H1 (cell line): Measurements from ENCODE around the gene CKAP2L. TPM values are rescaled to one million over a fixed set of nuclear protein-coding genes. Genes with fewer than 3 reads are reported as not detected.

Source experiments
- CTCF ChIA-PET: fragments of 300-600 bp; sonication (Branson Sonifier 250); formaldehyde crosslinking; loops from one replicate; lab custom pipeline; 2021; ENCODE audit not compliant: partially characterized antibody; lab: Charles Lee
- POLR2A ChIA-PET: fragments of 300-600 bp; sonication (Branson Sonifier 250); formaldehyde crosslinking; loops from one replicate; lab custom pipeline; 2021; ENCODE audit warnings: inconsistent platforms; ENCODE audit not compliant: partially characterized antibody; lab: Charles Lee
- DNase-seq, 2 experiments: peaks; one replicate each; pipeline versions ENCODE4 v3.0.0 to v3.0.0-alpha.2; 2010 to 2022; ENCODE audit warnings: low spot score in 2 of 2, low read depth in 1 of 2, mixed read lengths in 1 of 2
- FAIRE-seq: peaks from 2 replicates; lab custom pipeline; 2011; peaks lifted over from hg19 to GRCh38; lab: Jason Lieb, UNC
- H2AFZ ChIP-seq: 2 replicates; pipeline ENCODE4 v1.8.1; 2012; ENCODE audit warnings: low read length, inconsistent platforms
- H2AK5ac ChIP-seq: 2 replicates; pipeline ENCODE4 v1.6.1; 2013; ENCODE audit warnings: low read depth, low read length
- H2BK120ac ChIP-seq: replicated peaks from 2 replicates; pipeline ENCODE3; 2013; ENCODE audit warnings: low read depth, low read length, inconsistent platforms
- H2BK12ac ChIP-seq: 2 replicates; pipeline ENCODE4 v1.6.1; 2013; ENCODE audit warnings: low read depth, low read length
- H2BK15ac ChIP-seq: 2 replicates; pipeline ENCODE4 v1.6.1; 2013; ENCODE audit warnings: low read length
- H2BK20ac ChIP-seq: 2 replicates; pipeline ENCODE4 v1.6.1; 2013; ENCODE audit warnings: low read length
- H2BK5ac ChIP-seq: 2 replicates; pipeline ENCODE4 v1.6.1; 2013; ENCODE audit warnings: low read depth, low read length
- H3K14ac ChIP-seq: 2 replicates; pipeline ENCODE4 v1.6.1; 2013; ENCODE audit warnings: inconsistent platforms; ENCODE audit not compliant: insufficient read length
- H3K18ac ChIP-seq: 2 replicates; pipeline ENCODE4 v1.6.1; 2013; ENCODE audit warnings: low read length; ENCODE audit errors: extremely low read depth
- H3K23ac ChIP-seq: 2 replicates; pipeline ENCODE4 v1.6.1; 2013; ENCODE audit warnings: inconsistent platforms; ENCODE audit not compliant: insufficient read length
- H3K23me2 ChIP-seq: 2 replicates; pipeline ENCODE4 v1.6.1; 2013; ENCODE audit warnings: low read depth, low read length
- H3K27ac ChIP-seq: 2 replicates; pipeline ENCODE4 v1.6.1; 2011; ENCODE audit warnings: low read depth, low read length, inconsistent platforms
- H3K27me3 ChIP-seq, 4 experiments: replicated peaks in 1 of 4; 1 replicate in 1 of 4; 2 replicates in 3 of 4; pipeline versions ENCODE4 v1.6.1 to v1.8.1; 2011 to 2013; ENCODE audit warnings: low read length in 3 of 4, mild to moderate bottlenecking in 3 of 4, inconsistent platforms in 2 of 4, mixed read lengths in 2 of 4, moderate library complexity in 1 of 4; ENCODE audit not compliant: control insufficient read depth in 3 of 4, insufficient read depth in 3 of 4; ENCODE audit errors: extremely low read depth in 1 of 4
- H3K36me3 ChIP-seq, 4 experiments: 2 replicates each; pipeline versions ENCODE4 v1.6.1 to v1.8.1; 2011 to 2013; ENCODE audit warnings: mild to moderate bottlenecking in 4 of 4, low read length in 3 of 4, moderate library complexity in 2 of 4, control low read depth in 1 of 4, inconsistent platforms in 1 of 4; ENCODE audit not compliant: insufficient read depth in 4 of 4, control insufficient read depth in 2 of 4
- H3K4ac ChIP-seq: replicated peaks from 2 replicates; pipeline ENCODE3; 2013; ENCODE audit warnings: low read length, low read depth, mixed read lengths, inconsistent platforms; ENCODE audit not compliant: insufficient read length
- H3K4me1 ChIP-seq, 4 experiments: replicated peaks in 1 of 4; 1 replicate in 1 of 4; 2 replicates in 3 of 4; pipeline versions ENCODE4 v1.6.1 to v1.8.1; 2011 to 2013; ENCODE audit warnings: low read length in 3 of 4, inconsistent platforms in 2 of 4, mixed read lengths in 1 of 4; ENCODE audit not compliant: insufficient read depth in 4 of 4, control insufficient read depth in 3 of 4
- H3K4me2 ChIP-seq, 2 experiments: 2 replicates each; pipeline versions ENCODE4 v1.6.1 to v1.8.1; 2011 to 2013; ENCODE audit warnings: low read depth in 2 of 2, low read length in 2 of 2, control low read depth in 1 of 2, inconsistent platforms in 1 of 2, mild to moderate bottlenecking in 1 of 2; ENCODE audit not compliant: insufficient read depth in 1 of 2
- H3K4me3 ChIP-seq, 4 experiments: fragments of 200-600, 300-600 bp in 1 of 4; sonication (generic), shearing (Covaris generic), sonication (Bioruptor Twin) in 1 of 4; 2 replicates each; pipeline versions ENCODE4 v1.5.1 to v1.8.1; 2011 to 2016; ENCODE audit warnings: low read length in 4 of 4, low read depth in 3 of 4, control low read depth in 2 of 4, inconsistent platforms in 2 of 4, mild to moderate bottlenecking in 2 of 4, mixed read lengths in 1 of 4, moderate library complexity in 1 of 4; ENCODE audit not compliant: insufficient read depth in 2 of 4; ENCODE audit errors: extremely low read depth in 1 of 4
- H3K56ac ChIP-seq: replicated peaks from 2 replicates; pipeline ENCODE3; 2013; ENCODE audit warnings: low read depth, mild to moderate bottlenecking, mixed read lengths, low read length, inconsistent platforms; ENCODE audit not compliant: insufficient read length
- H3K79me1 ChIP-seq: 2 replicates; pipeline ENCODE4 v1.6.1; 2013; ENCODE audit warnings: low read depth, low read length, control low read depth
- H3K79me2 ChIP-seq, 2 experiments: 2 replicates each; pipeline versions ENCODE4 v1.6.1 to v1.8.1; 2012 to 2013; ENCODE audit warnings: low read length in 2 of 2, mild to moderate bottlenecking in 2 of 2, inconsistent platforms in 1 of 2; ENCODE audit not compliant: insufficient read depth in 2 of 2, control insufficient read depth in 1 of 2
- H3K9ac ChIP-seq, 4 experiments: replicated peaks in 1 of 4; 1 replicate in 1 of 4; 2 replicates in 3 of 4; pipeline versions ENCODE4 v1.6.1 to v1.8.1; 2011 to 2013; ENCODE audit warnings: low read depth in 3 of 4, low read length in 3 of 4, control low read depth in 2 of 4, mild to moderate bottlenecking in 2 of 4, moderate library complexity in 2 of 4, inconsistent platforms in 1 of 4; ENCODE audit errors: extremely low read depth in 1 of 4
- H3K9me3 ChIP-seq, 2 experiments: 2 replicates each; pipeline versions ENCODE4 v1.6.1 to v1.8.1; 2012 to 2013; ENCODE audit warnings: mild to moderate bottlenecking in 2 of 2, moderate library complexity in 2 of 2, control low read depth in 1 of 2, inconsistent platforms in 1 of 2, low read depth in 1 of 2, low read length in 1 of 2, mixed read lengths in 1 of 2; ENCODE audit not compliant: insufficient read depth in 2 of 2
- H4K20me1 ChIP-seq, 2 experiments: replicated peaks in 1 of 2; 2 replicates each; pipeline versions ENCODE3 to v1.8.1; 2011 to 2013; ENCODE audit warnings: inconsistent platforms in 2 of 2, low read length in 2 of 2, mild to moderate bottlenecking in 1 of 2; ENCODE audit not compliant: insufficient read depth in 2 of 2, control insufficient read depth in 1 of 2
- H4K5ac ChIP-seq: 2 replicates; pipeline ENCODE4 v1.6.1; 2013; ENCODE audit warnings: low read length, low read depth, mixed read lengths, inconsistent platforms; ENCODE audit not compliant: insufficient read length
- H4K8ac ChIP-seq: 2 replicates; pipeline ENCODE4 v1.8.0; 2013; ENCODE audit warnings: mild to moderate bottlenecking, moderate library complexity, low read length, inconsistent platforms; ENCODE audit not compliant: insufficient read depth; ENCODE audit errors: extremely low read depth
- H4K91ac ChIP-seq: replicated peaks from 2 replicates; pipeline ENCODE3; 2013; ENCODE audit warnings: low read length, mixed read lengths, inconsistent platforms; ENCODE audit not compliant: insufficient read length
- CBX5 ChIP-seq: fragments of 300-800, 300-1000 bp; sonication (generic); IDR thresholded peaks from 2 replicates; pipeline ENCODE4 v1.7.1; 2016; ENCODE audit warnings: antibody characterized with exemption, low read length, low read depth
- CEBPB ChIP-seq: IDR thresholded peaks from 2 replicates; pipeline ENCODE4 v1.6.1; 2012; ENCODE audit warnings: low read depth, low read length
- CHD1 ChIP-seq: IDR thresholded peaks from 2 replicates; pipeline ENCODE4 v1.6.1; 2012; ENCODE audit warnings: low read depth, low read length, improper control_type of control experiment
- CHD2 ChIP-seq: IDR thresholded peaks from 2 replicates; pipeline ENCODE4 v1.6.1; 2012; ENCODE audit warnings: low read length, improper control_type of control experiment
- EGR1 ChIP-seq: IDR thresholded peaks from 2 replicates; pipeline ENCODE4 v1.6.1; 2011; ENCODE audit warnings: low read depth, low read length, borderline replicate concordance
- EZH2 ChIP-seq: fragments of 200-600 bp; sonication (generic); IDR thresholded peaks from 2 replicates; pipeline ENCODE4 v1.7.1; 2012; ENCODE audit warnings: low read depth, mild to moderate bottlenecking, moderate library complexity, low read length, inconsistent platforms; ENCODE audit not compliant: severe bottlenecking
- HDAC6 ChIP-seq: IDR thresholded peaks from one replicate; pipeline ENCODE4 v1.7.1; 2012; ENCODE audit warnings: low read depth, mild to moderate bottlenecking, inconsistent platforms, low read length, moderate library complexity
- MAFK ChIP-seq: IDR thresholded peaks from 2 replicates; pipeline ENCODE4 v1.6.1; 2012; ENCODE audit warnings: low read depth, mild to moderate bottlenecking, improper control_type of control experiment, low read length
- NRF1 ChIP-seq: IDR thresholded peaks from 2 replicates; pipeline ENCODE4 v1.6.1; 2011; ENCODE audit warnings: mild to moderate bottlenecking, low read depth, low read length, improper control_type of control experiment
- RAD21 ChIP-seq, 2 experiments: IDR thresholded peaks in 1 of 2; conservative IDR thresholded peaks in 1 of 2; 2 replicates each; pipeline ENCODE4 v1.6.1; 2011; ENCODE audit warnings: low read depth in 2 of 2, low read length in 2 of 2, improper control_type of control experiment in 1 of 2, inconsistent platforms in 1 of 2, mild to moderate bottlenecking in 1 of 2, moderate library complexity in 1 of 2
- WGBS, 2 experiments: shearing (Covaris generic) in 1 of 2; methylation state at CpG; one replicate each; pipeline versions ENCODE4 v1.1.6 to v1.1.7; 2013 to 2015; ENCODE audit warnings: low lambda C conversion rate in 2 of 2, mixed read lengths in 2 of 2, inconsistent platforms in 1 of 2, low coverage in 1 of 2, missing lambda C conversion rate in 1 of 2; ENCODE audit not compliant: insufficient replicate concordance in 2 of 2, insufficient coverage in 1 of 2, insufficient read length in 1 of 2; ENCODE audit errors: extremely low coverage in 1 of 2, missing lambda C conversion rate in 1 of 2; 5-methylcytosine and 5-hydroxymethylcytosine counted together
- polyA plus RNA-seq, 7 experiments: library from polyadenylated mRNA; depleted of rRNA in 3 of 7; stranded (reverse) in 5 of 7; unstranded in 2 of 7; fragments of >200 nt in 5 of 7; fragments of 200-250 nt in 2 of 7; gene quantifications; 1 replicate in 5 of 7; 2 replicates in 1 of 7; 4 replicates in 1 of 7; pipeline versions ENCODE4 v1.2.1 to v1.2.3, GENCODE V29; 2011 to 2013; ENCODE audit warnings: missing spikeins in 2 of 7, mixed read lengths in 2 of 7
- total RNA-seq: library from RNA; stranded (reverse); fragmentation: NEBNext Ultra II Directional; extraction: Animal tissue kit (Norgen Biotek cat#: 25700); gene quantifications from 2 replicates; pipeline ENCODE4 v1.2.1, GENCODE V29; 2021

CKAP2L gene
- total and polyA plus RNA-seq, 2 of the 8 experiments (the other 6 are each of a cell fraction or from before 2014, with no cell fraction given), result 2.5 to 20.7 TPM

- no peaks in the 10 kb centered on the region for H3K27me3 ChIP-seq
- no peak overlapping the region for H3K14ac ChIP-seq
- no peak overlapping the region for H3K27ac ChIP-seq
- CTCF ChIA-PET, result interaction anchor here (0.6 to 4.0 kb wide), 6 partner anchors 9 to 204 kb away, joined by 3 to 16 read pairs (median 8); no protein-coding TSS in a partner anchor
- no peak overlapping the region for H3K4ac ChIP-seq
- no peak overlapping the region for H4K5ac ChIP-seq
- no peak overlapping the region for H3K4me2 ChIP-seq
- POLR2A ChIA-PET, result interaction anchor here (0.7 to 1.0 kb wide), 2 partner anchors 8 to 10 kb away, joined by 3 to 4 read pairs; no protein-coding TSS in a partner anchor
- no peak overlapping the region for H3K9ac ChIP-seq
- no peak overlapping the region for H2BK12ac ChIP-seq
- no peaks in the 10 kb centered on the region for H3K9me3 ChIP-seq
- no peak overlapping the region for H2AK5ac ChIP-seq
- no peaks in the 10 kb centered on the region for H3K79me2 ChIP-seq
- H4K8ac ChIP-seq, result no peak overlapping the region
- H4K20me1 ChIP-seq, result no peaks in the 10 kb centered on the region
- H3K4me1 ChIP-seq, result no peaks in the 10 kb centered on the region
- H2BK15ac ChIP-seq, result no peak overlapping the region
- no peak overlapping the region for H3K18ac ChIP-seq
- no peak overlapping the region for H2BK120ac ChIP-seq
- FAIRE-seq (no peak), DNase-seq (no peak)
- H3K23me2 ChIP-seq, result no peaks in the 10 kb centered on the region
- H3K56ac ChIP-seq, result no peak overlapping the region
- peaks cover 2 to 30% (median 22%) of the 10 kb centered on the region in 4 experiments; a peak in 6 of 8 replicates for H3K36me3 ChIP-seq
- H2AFZ ChIP-seq, result no peak overlapping the region
- H3K23ac ChIP-seq, result no peak overlapping the region
- no peak overlapping the region for H3K4me3 ChIP-seq
- no peak overlapping the region for H2BK5ac ChIP-seq
- H3K79me1 ChIP-seq, result no peaks in the 10 kb centered on the region
- H4K91ac ChIP-seq, result no peak overlapping the region
- H2BK20ac ChIP-seq, result no peak overlapping the region
- WGBS, 2 experiments, result 69% methylated on average over 1 of the region's 1 CpG; no CpG with 5 or more reads in 1 of the 2 experiments
- TF ChIP-seq CHD2 (no peak), EZH2 (no peak), CHD1 (no peak), CBX5 (no peak), MAFK (no peak), RAD21 (IDR thresholded peaks at IDR 0.05 in 1 of 2, conservative IDR thresholded peaks at IDR 0.05 in 1 of 2; ENCODE audit: low read depth in 2 of 2, low read length in 2 of 2) (no peak), EGR1 (no peak), CEBPB (no peak), NRF1 (no peak), HDAC6 (no peak)
Observed at GRCh38 chr2:112737542-112738232, 26.7 kb downstream of the CKAP2L start.
